RWPE1 (cell line): ENCODE data around the gene KCNJ10.

Experiments used
- CTCF ChIA-PET: fragments of 350-600 bp; sonication (Branson Sonifier 250); formaldehyde crosslinking; extraction: SDS; loops from one replicate; lab custom pipeline; 2021; lab: Yijun Ruan, JAX
- POLR2A ChIA-PET: fragments of 400-600 bp; formaldehyde crosslinking; extraction: SDS; loops from one replicate; lab custom pipeline; 2020; ENCODE audit warnings: antibody characterized with exemption; ENCODE audit not compliant: low non-redundant PET; lab: Yijun Ruan, JAX
- DNase-seq: peaks from one replicate; pipeline ENCODE4 v3.0.0; 2012; ENCODE audit warnings: low spot score
- H3K27ac ChIP-seq: fragments of 450-650 bp; 2 replicates; pipeline ENCODE4 v1.5.1; 2017
- TF ChIP-seq, protein P1 (sequence below): fragments of 450-650 bp; conservative IDR thresholded peaks from 2 replicates; pipeline ENCODE4 v1.5.1; 2017; ENCODE audit warnings: low read depth, mild to moderate bottlenecking

Gene KCNJ10

DNA sequence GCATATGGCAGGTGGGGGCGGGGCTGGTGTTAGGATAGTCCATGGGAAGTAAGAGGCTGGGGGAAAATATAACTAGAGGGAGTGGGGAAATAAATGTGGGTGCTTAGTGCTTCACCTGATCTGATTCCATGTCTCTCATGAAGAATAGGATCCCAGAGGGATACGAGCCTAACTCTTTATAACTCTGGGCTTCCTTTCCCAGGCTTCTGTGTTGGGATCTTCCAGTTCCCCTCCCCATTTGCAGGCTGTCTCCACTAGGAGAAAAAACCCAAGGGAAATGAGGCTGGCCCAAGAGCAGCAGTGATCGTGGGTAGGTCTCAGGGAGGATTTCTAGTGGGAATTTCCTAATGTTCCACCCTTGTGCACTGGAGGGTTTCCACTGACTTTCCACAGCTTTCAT is 13.0 kb upstream of the KCNJ10 start:
- ChIA-PET CTCF (interaction anchor here (0.6 to 5.1 kb wide), 6 partner anchors 37 to 942 kb away, joined by 3 to 47 read pairs (median 5); partner anchors contain the start of gene ATP1A4), POLR2A (interaction anchor here (1.2 kb wide), 1 partner anchor 36 kb away, joined by 7 read pairs; no protein-coding TSS in a partner anchor)
- TF ChIP-seq, protein P1, sequence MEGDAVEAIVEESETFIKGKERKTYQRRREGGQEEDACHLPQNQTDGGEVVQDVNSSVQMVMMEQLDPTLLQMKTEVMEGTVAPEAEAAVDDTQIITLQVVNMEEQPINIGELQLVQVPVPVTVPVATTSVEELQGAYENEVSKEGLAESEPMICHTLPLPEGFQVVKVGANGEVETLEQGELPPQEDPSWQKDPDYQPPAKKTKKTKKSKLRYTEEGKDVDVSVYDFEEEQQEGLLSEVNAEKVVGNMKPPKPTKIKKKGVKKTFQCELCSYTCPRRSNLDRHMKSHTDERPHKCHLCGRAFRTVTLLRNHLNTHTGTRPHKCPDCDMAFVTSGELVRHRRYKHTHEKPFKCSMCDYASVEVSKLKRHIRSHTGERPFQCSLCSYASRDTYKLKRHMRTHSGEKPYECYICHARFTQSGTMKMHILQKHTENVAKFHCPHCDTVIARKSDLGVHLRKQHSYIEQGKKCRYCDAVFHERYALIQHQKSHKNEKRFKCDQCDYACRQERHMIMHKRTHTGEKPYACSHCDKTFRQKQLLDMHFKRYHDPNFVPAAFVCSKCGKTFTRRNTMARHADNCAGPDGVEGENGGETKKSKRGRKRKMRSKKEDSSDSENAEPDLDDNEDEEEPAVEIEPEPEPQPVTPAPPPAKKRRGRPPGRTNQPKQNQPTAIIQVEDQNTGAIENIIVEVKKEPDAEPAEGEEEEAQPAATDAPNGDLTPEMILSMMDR, result no peak
- DNase-seq, result no peak
- H3K27ac ChIP-seq, result no peak overlapping the region

- TF ChIP-seq, protein P1, result no peak
- no peak overlapping the region for H3K27ac ChIP-seq
- POLR2A ChIA-PET, result interaction anchor here (1.2 kb wide), 1 partner anchor 36 kb away, joined by 7 read pairs; no protein-coding TSS in a partner anchor
- DNase-seq, result no peak
- CTCF ChIA-PET, result interaction anchor here (0.6 to 5.1 kb wide), 3 partner anchors 36 to 941 kb away, joined by 4 to 47 read pairs (median 6); no protein-coding TSS in a partner anchor
These were observed 12.5 kb upstream of the KCNJ10 start for GRCh38 chr1:160082487-160082886.

- ChIA-PET POLR2A (no interaction called here), CTCF (interaction anchor here (0.6 to 5.1 kb wide), 4 partner anchors 35 to 507 kb away, joined by 3 to 47 read pairs (median 4); no protein-coding TSS in a partner anchor)
- TF ChIP-seq, protein P1, result no peak
- DNase-seq, result no peak
- H3K27ac ChIP-seq, result no peak within 1 kb of the TSS
These were observed 11.4 kb upstream of the KCNJ10 start, which contains the start of gene KCNJ9 for GRCh38 chr1:160081261-160081936. TSS of gene KCNJ9 (plus strand) at chr1:160081538. CDS start at chr1:160084031, 2,493 bp downstream.

GRCh38 chr1:160080381-160081100 is 10.6 kb upstream of the KCNJ10 start:
- DNase-seq, result no peak
- CTCF ChIA-PET, result interaction anchor here (0.5 to 5.1 kb wide), 3 partner anchors 34 to 126 kb away, joined by 3 to 47 read pairs (median 5); no protein-coding TSS in a partner anchor
- TF ChIP-seq, protein P1, result no peak
- H3K27ac ChIP-seq, result no peak overlapping the region
- POLR2A ChIA-PET, result no interaction called here

DNA sequence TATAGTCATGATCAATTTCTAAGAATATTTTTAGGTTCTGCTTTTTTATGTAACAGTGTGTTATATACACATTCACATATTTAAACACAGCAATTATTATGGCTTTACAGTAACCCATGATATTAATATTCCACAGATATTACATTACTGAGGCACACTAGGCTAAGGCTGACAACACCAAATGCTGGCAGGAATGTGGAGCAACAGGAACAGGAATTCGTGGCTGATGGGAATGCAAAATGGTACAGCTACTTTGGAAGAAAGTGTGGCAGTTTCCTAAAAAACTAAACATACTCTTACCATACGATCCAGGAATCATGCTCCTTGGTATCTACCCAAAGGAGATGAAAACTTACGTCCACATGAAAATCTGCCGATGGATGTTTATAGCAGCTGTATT is 9.5 kb upstream of the KCNJ10 start:
- TF ChIP-seq, protein P1, result no peak
- H3K27ac ChIP-seq, result no peak overlapping the region
- ChIA-PET CTCF (interaction anchor here (0.5 to 5.1 kb wide), 6 partner anchors 10 to 507 kb away, joined by 3 to 47 read pairs (median 3); no protein-coding TSS in a partner anchor), POLR2A (no interaction called here)
- DNase-seq, result no peak

- ChIA-PET POLR2A (interaction anchor here (1.0 kb wide), 1 partner anchor 33 kb away, joined by 3 read pairs; no protein-coding TSS in a partner anchor), CTCF (interaction anchor here (0.6 to 5.1 kb wide), 12 partner anchors 9 to 508 kb away, joined by 3 to 47 read pairs (median 3); partner anchors contain the start of gene KCNJ10)
- TF ChIP-seq, protein P1, result no peak; the same call in 1 of the 2 replicates
- H3K27ac ChIP-seq, result no peak overlapping the region
- DNase-seq, result peak; percentile 14
These were observed 8.7 kb upstream of the KCNJ10 start for GRCh38 chr1:160078512-160079195.
